HG03135 (cell line): ENCODE data around the gene EFNA4.
"Not testable (repeated sequence)": the region's sequence is repeated elsewhere in the genome, so short reads cannot be mapped to it uniquely, and the experiment has no call there.

Experiments
- ATAC-seq: cut with Tn5 transposase; IDR thresholded peaks from one replicate; pipeline ENCODE4 v1.9.1; 2021; ENCODE audit warnings: mild to moderate bottlenecking, moderate library complexity; ENCODE audit not compliant: unreplicated experiment

The EFNA4 gene

DNA sequence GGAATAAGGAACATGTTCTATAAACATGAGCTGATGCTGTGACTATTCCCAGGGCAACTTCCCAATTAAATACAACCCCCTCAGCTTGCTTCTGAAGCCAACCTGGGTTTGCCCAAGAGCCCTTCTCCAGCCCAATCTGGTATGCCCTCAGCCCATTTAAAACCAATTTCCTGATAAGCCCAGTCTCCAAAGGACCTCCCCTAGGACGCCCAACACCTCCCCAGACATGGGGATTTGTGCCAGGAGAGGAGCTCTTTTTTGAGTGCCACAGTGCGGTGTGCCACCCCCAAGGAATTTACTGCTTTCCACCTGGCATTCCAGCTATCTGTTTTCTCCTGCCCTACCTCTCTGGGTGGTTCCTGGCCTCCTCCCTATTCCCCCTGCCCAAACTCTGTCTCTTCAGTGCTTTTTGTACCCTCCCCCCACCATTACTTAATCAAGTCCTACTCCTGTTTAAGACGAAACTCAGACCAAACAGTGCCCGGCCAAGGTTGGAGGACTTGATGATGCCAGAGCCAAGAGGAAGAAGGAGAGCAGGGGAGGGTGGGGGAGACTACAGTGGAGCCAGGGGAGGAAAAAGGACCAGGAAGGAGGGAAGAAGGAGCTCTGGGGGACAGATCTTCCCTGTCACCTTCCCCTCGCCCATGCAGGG, 52.7 kb downstream of the EFNA4 start:
- no peak for ATAC-seq

- ATAC-seq: no peak
Measured at GRCh38 chr1:155117610-155118009, 54.1 kb downstream of the EFNA4 start.

DNA sequence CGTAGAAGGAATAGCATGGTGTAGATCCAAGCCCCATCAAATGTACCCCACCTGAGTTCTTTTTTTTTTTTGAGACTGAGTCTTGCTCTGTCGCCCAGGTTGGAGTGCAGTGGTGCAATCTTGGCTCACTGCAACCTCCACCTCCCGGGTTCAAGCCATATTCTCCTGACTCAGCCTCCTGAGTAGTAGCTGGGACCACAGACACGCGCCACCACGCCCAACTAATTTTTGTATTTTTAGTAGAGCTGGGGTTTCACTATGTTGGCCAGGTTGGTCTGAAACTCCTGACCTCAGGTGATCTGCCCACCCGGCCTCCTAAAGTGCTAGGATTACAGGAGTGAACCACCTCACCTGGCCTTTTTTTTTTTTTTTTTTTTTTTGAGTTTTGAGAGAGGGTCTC, 54.5 kb downstream of the EFNA4 start:
- ATAC-seq: not testable (repeated sequence)
